Breast epithelium (tissue), 3 donors: Measurements from ENCODE around the gene NELL1.

Experiments used
- CTCF ChIP-seq, 3 donors: fragments of 450-650 bp; IDR thresholded peaks; one replicate each; pipeline ENCODE4 v1.5.1; 2016 to 2017; ENCODE audit warnings: antibody characterized with exemption in 3 of 3, mild to moderate bottlenecking in 3 of 3, moderate library complexity in 3 of 3
- POLR2A ChIP-seq: fragments of 450-650 bp; IDR thresholded peaks from one replicate; pipeline ENCODE4 v1.6.1; 2016; ENCODE audit warnings: antibody characterized with exemption, mild to moderate bottlenecking, moderate library complexity

- TF ChIP-seq CTCF (IDR thresholded peaks at IDR 0.05) (no peak), POLR2A (no peak)
Measured at GRCh38 chr11:20621679-20622078, 47.7 kb upstream of the NELL1 start.
